Measurements from ENCODE around the gene FAM170B. TPM values are rescaled to one million over a fixed set of nuclear protein-coding genes. Genes with fewer than 3 reads are reported as not detected.
A peak's percentile ranks its signal among the peaks of the same experiment; 100 is the strongest.

FAM170B gene
- total RNA-seq, 1 experiment from 2014 or later, result not detected

- CTCF ChIA-PET, result no interaction called here
- no peak for DNase-seq
- Histone ChIP-seq H3K27me3 (ENCODE audit: insufficient read depth, low read depth) (no peaks in the 10 kb centered on the region), H3K9me3 (ENCODE audit: insufficient read depth, low read depth) (no peaks in the 10 kb centered on the region), H3F3A (ENCODE audit: insufficient read depth, low read depth) (no peaks in the 10 kb centered on the region), H3K27ac (no peak overlapping the region), H4K20me1 (ENCODE audit: insufficient read depth) (no peaks in the 10 kb centered on the region), H3K9me2 (ENCODE audit: insufficient read depth) (no peaks in the 10 kb centered on the region), H3K4me2 (no peak overlapping the region), H3K36me3 (ENCODE audit: low read depth) (no peaks in the 10 kb centered on the region), H3K4me3 (no peak overlapping the region), H2AFZ (no peak overlapping the region), H3K79me2 (ENCODE audit: low read depth) (no peaks in the 10 kb centered on the region), H3K4me1 (replicated peaks; ENCODE audit: insufficient read depth) (peaks cover 5% of the 10 kb centered on the region)
- intact Hi-C loops (cut with micrococcal nuclease; ENCODE audit: unreplicated experiment), result no loop called here
- BruUV-seq (replicated peaks), result no TSS peak
- POLR2A ChIA-PET (ENCODE audit: unreplicated experiment), result no interaction called here
- TF ChIP-seq CTCF (conservative IDR thresholded peaks at IDR 0.05) (no peak), EZH2 (IDR thresholded peaks at IDR 0.05; ENCODE audit: low read depth) (no peak)
These were observed 46.0 kb upstream of the FAM170B start for GRCh38 chr10:49179699-49180443.

GRCh38 chr10:49178489-49179471, 45.0 kb upstream of the FAM170B start:
- Histone ChIP-seq H3K4me2 (no peak overlapping the region), H3K79me2 (ENCODE audit: low read depth) (no peaks in the 10 kb centered on the region), H3K27ac (no peak overlapping the region), H3K4me3 (no peak overlapping the region), H3K4me1 (replicated peaks; ENCODE audit: insufficient read depth) (peaks cover 7% of the 10 kb centered on the region), H2AFZ (no peak overlapping the region), H3K9me3 (ENCODE audit: insufficient read depth, low read depth) (no peaks in the 10 kb centered on the region), H3F3A (ENCODE audit: insufficient read depth, low read depth) (no peaks in the 10 kb centered on the region), H3K27me3 (ENCODE audit: insufficient read depth, low read depth) (no peaks in the 10 kb centered on the region), H3K36me3 (ENCODE audit: low read depth) (no peaks in the 10 kb centered on the region), H4K20me1 (ENCODE audit: insufficient read depth) (no peaks in the 10 kb centered on the region), H3K9me2 (ENCODE audit: insufficient read depth) (no peaks in the 10 kb centered on the region)
- ChIA-PET CTCF (no interaction called here), POLR2A (ENCODE audit: unreplicated experiment) (no interaction called here)
- no peak for DNase-seq
- intact Hi-C loops (cut with micrococcal nuclease; ENCODE audit: unreplicated experiment), result no loop called here
- BruUV-seq (replicated peaks), result no TSS peak
- TF ChIP-seq EZH2 (IDR thresholded peaks at IDR 0.05; ENCODE audit: low read depth) (no peak), CTCF (conservative IDR thresholded peaks at IDR 0.05) (no peak)

- H3K27ac ChIP-seq, result 0 out of 2 replicates have a peak overlapping the region, but pooled peaks have one; percentile 23
- CTCF ChIA-PET, result no interaction called here
- peak; percentile 28 to 78 for DNase-seq
These were observed 43.9 kb upstream of the FAM170B start for GRCh38 chr10:49177391-49178355.

More at GRCh38 chr10:49177391-49178355, 43.9 kb upstream of the FAM170B start:
- peak overlapping the region; percentile 7; the same call in 1 of the 2 replicates for H2AFZ ChIP-seq
- POLR2A ChIA-PET (ENCODE audit: unreplicated experiment), result no interaction called here
- intact Hi-C loops (cut with micrococcal nuclease; ENCODE audit: unreplicated experiment), result no loop called here
- H3K27me3 ChIP-seq (ENCODE audit: insufficient read depth, low read depth), result no peaks in the 10 kb centered on the region
- H3K4me2 ChIP-seq, result no peak overlapping the region
- no peaks in the 10 kb centered on the region for H3K36me3 ChIP-seq (ENCODE audit: low read depth)
- no peaks in the 10 kb centered on the region for H3F3A ChIP-seq (ENCODE audit: insufficient read depth, low read depth)
- no peaks in the 10 kb centered on the region for H3K79me2 ChIP-seq (ENCODE audit: low read depth)
- no peaks in the 10 kb centered on the region for H3K9me2 ChIP-seq (ENCODE audit: insufficient read depth)
- H4K20me1 ChIP-seq (ENCODE audit: insufficient read depth), result no peaks in the 10 kb centered on the region
- no peak for TF ChIP-seq CTCF (conservative IDR thresholded peaks at IDR 0.05)
- TF ChIP-seq EZH2 (IDR thresholded peaks at IDR 0.05; ENCODE audit: low read depth), result no peak
- no TSS peak for BruUV-seq (replicated peaks)
- H3K4me3 ChIP-seq, result no peak overlapping the region
- no peaks in the 10 kb centered on the region for H3K9me3 ChIP-seq (ENCODE audit: insufficient read depth, low read depth)
- H3K4me1 ChIP-seq (replicated peaks; ENCODE audit: insufficient read depth), result peaks cover 7% of the 10 kb centered on the region
